IPS-18c (cell line): Measurements from ENCODE around the gene SPEM1.
"Not testable (repeated sequence)": the region's sequence is repeated elsewhere in the genome, so short reads cannot be mapped to it uniquely, and the experiment has no call there.

Source experiments
- H3K4me3 ChIP-seq: 2 replicates; pipeline ENCODE4 v1.7.0; 2013; ENCODE audit warnings: low read depth, mild to moderate bottlenecking, low read length, moderate library complexity; ENCODE audit not compliant: insufficient read depth
- H3K9me3 ChIP-seq: one replicate; pipeline ENCODE4 v1.6.1; 2013; ENCODE audit warnings: mild to moderate bottlenecking, low read length, moderate library complexity; ENCODE audit not compliant: control insufficient read depth, insufficient read depth

SPEM1 gene

GRCh38 chr17:7470457-7470973, 50.4 kb downstream of the SPEM1 start:
- not testable (repeated sequence) for H3K9me3 ChIP-seq, H3K4me3 ChIP-seq
